SK-N-SH (cell line): ENCODE results near the gene MEIS1. TPM values are rescaled to one million over a fixed set of nuclear protein-coding genes. Genes with fewer than 3 reads are reported as not detected.

ENCODE experiments used
- CTCF ChIA-PET: fragments of 300-600, 350-600 bp; formaldehyde crosslinking; extraction: SDS; loops from one replicate; lab custom pipeline; 2021; lab: Yijun Ruan, JAX
- POLR2A ChIA-PET: fragments of 350-600 bp; sonication (Branson Sonifier 250); formaldehyde crosslinking; extraction: SDS; loops from one replicate; lab custom pipeline; 2020; ENCODE audit warnings: antibody characterized with exemption, inconsistent platforms; lab: Yijun Ruan, JAX
- DNase-seq: peaks from one replicate; pipeline ENCODE4 v3.0.0; 2012
- H2AFZ ChIP-seq: fragments of 200-600 bp; sonication (generic); 2 replicates; pipeline ENCODE4 v1.8.1; 2016; ENCODE audit warnings: antibody characterized with exemption, mild to moderate bottlenecking, low read depth
- H3F3A ChIP-seq: fragments of 200-600 bp; sonication (generic); replicated peaks from 2 replicates; pipeline ENCODE3; 2016; ENCODE audit warnings: antibody characterized with exemption, mild to moderate bottlenecking; ENCODE audit not compliant: insufficient read depth
- H3K27ac ChIP-seq, 2 experiments: fragments of 200-500 bp in 1 of 2; fragments of 200-600 bp in 1 of 2; sonication (Bioruptor generic) in 1 of 2; sonication (generic), shearing (Covaris generic) in 1 of 2; 2 replicates each; pipeline versions ENCODE4 v1.5.1 to v1.6.1; 2014 to 2016; ENCODE audit warnings: low read depth in 2 of 2, inconsistent platforms in 1 of 2, low read length in 1 of 2, mild to moderate bottlenecking in 1 of 2, mixed read lengths in 1 of 2
- H3K27me3 ChIP-seq: fragments of 200-600 bp; sonication (generic), shearing (Covaris generic); 2 replicates; pipeline ENCODE4 v1.6.1; 2016; ENCODE audit warnings: mixed run types; ENCODE audit not compliant: insufficient read depth
- H3K36me3 ChIP-seq, 2 experiments: fragments of 200-500 bp in 1 of 2; fragments of 200-600 bp in 1 of 2; sonication (Bioruptor generic) in 1 of 2; sonication (generic) in 1 of 2; replicated peaks in 1 of 2; 2 replicates each; pipeline versions ENCODE3 to v1.5.1; 2014 to 2016; ENCODE audit warnings: low read length in 1 of 2, mild to moderate bottlenecking in 1 of 2; ENCODE audit not compliant: insufficient read depth in 2 of 2, control insufficient read depth in 1 of 2
- H3K4me1 ChIP-seq, 2 experiments: fragments of 200-500 bp in 1 of 2; fragments of 200-600 bp in 1 of 2; sonication (Bioruptor generic) in 1 of 2; sonication (generic), shearing (Covaris generic) in 1 of 2; 2 replicates each; pipeline versions ENCODE4 v1.5.1 to v1.6.1; 2014 to 2016; ENCODE audit warnings: low read depth in 1 of 2, low read length in 1 of 2, mixed run types in 1 of 2; ENCODE audit not compliant: insufficient read depth in 2 of 2, control insufficient read depth in 1 of 2
- H3K4me2 ChIP-seq: fragments of 200-600 bp; sonication (generic), shearing (Covaris generic); 2 replicates; pipeline ENCODE4 v1.6.1; 2017; ENCODE audit warnings: mixed run types
- H3K4me3 ChIP-seq, 2 experiments: fragments of 200-500 bp in 1 of 2; fragments of 200-600 bp in 1 of 2; sonication (Bioruptor generic) in 1 of 2; sonication (generic), shearing (Covaris generic) in 1 of 2; 2 replicates each; pipeline versions ENCODE4 v1.5.1 to v1.8.1; 2014 to 2016; ENCODE audit warnings: low read depth in 2 of 2, inconsistent platforms in 1 of 2, low read length in 1 of 2, mild to moderate bottlenecking in 1 of 2, mixed read lengths in 1 of 2, moderate library complexity in 1 of 2
- H3K79me2 ChIP-seq: fragments of 200-600 bp; sonication (generic); 2 replicates; pipeline ENCODE4 v1.8.1; 2017; ENCODE audit warnings: mild to moderate bottlenecking; ENCODE audit not compliant: insufficient read depth
- H3K9ac ChIP-seq: fragments of 200-600 bp; sonication (generic); 2 replicates; pipeline ENCODE4 v1.6.1; 2017; ENCODE audit warnings: mixed run types
- H3K9me2 ChIP-seq: fragments of 200-600 bp; sonication (generic); 2 replicates; pipeline ENCODE4 v1.6.1; 2017; ENCODE audit warnings: mixed run types
- H3K9me3 ChIP-seq: fragments of 200-600 bp; sonication (generic); 2 replicates; pipeline ENCODE4 v1.6.1; 2017; ENCODE audit warnings: mixed run types, mild to moderate bottlenecking, moderate library complexity
- H4K20me1 ChIP-seq: fragments of 200-600 bp; sonication (generic); 2 replicates; pipeline ENCODE4 v1.6.1; 2017; ENCODE audit warnings: mild to moderate bottlenecking, mixed run types; ENCODE audit not compliant: insufficient read depth
- ELF1 ChIP-seq: IDR thresholded peaks from 2 replicates; pipeline ENCODE4 v1.4.0; 2012
- EZH2phosphoT487 ChIP-seq: fragments of 200-600 bp; sonication (generic); IDR thresholded peaks from 2 replicates; pipeline ENCODE4 v1.6.1; 2017; ENCODE audit warnings: low read depth, mixed run types, mild to moderate bottlenecking, antibody characterized with exemption, moderate library complexity, borderline replicate concordance
- FOXJ3 ChIP-seq: sonication (generic); formaldehyde crosslinking; IDR thresholded peaks from 2 replicates; pipeline ENCODE4 v1.5.1; 2020; ENCODE audit warnings: mild to moderate bottlenecking, missing genetic modification reagents
- NFIC ChIP-seq: IDR thresholded peaks from 2 replicates; pipeline ENCODE4 v1.4.0; 2012; ENCODE audit warnings: borderline replicate concordance
- RAD21 ChIP-seq: IDR thresholded peaks from 2 replicates; pipeline ENCODE4 v1.6.1; 2012; ENCODE audit warnings: mild to moderate bottlenecking, low read length
- RCOR1 ChIP-seq: fragments of 150-350 bp; IDR thresholded peaks from 2 replicates; pipeline ENCODE4 v1.6.1; 2017; ENCODE audit warnings: antibody characterized with exemption, low read length
- REST ChIP-seq: IDR thresholded peaks from 2 replicates; pipeline ENCODE4 v1.6.1; 2012; ENCODE audit warnings: mild to moderate bottlenecking, low read depth, low read length, moderate library complexity
- SMC3 ChIP-seq: IDR thresholded peaks from 2 replicates; pipeline ENCODE4 v1.6.1; 2012; ENCODE audit warnings: low read depth, low read length, improper control_type of control experiment
- TEAD4 ChIP-seq: IDR thresholded peaks from 2 replicates; pipeline ENCODE4 v1.4.0; 2012; ENCODE audit warnings: mild to moderate bottlenecking, borderline replicate concordance; ENCODE audit not compliant: insufficient read depth
- WGBS: methylation state at CpG from one replicate; pipeline ENCODE4 v1.1.6; 2017; ENCODE audit warnings: low lambda C conversion rate; 5-methylcytosine and 5-hydroxymethylcytosine counted together
- polyA plus RNA-seq, 3 experiments: library from polyadenylated mRNA; depleted of rRNA; stranded (reverse); fragments of >200 nt; gene quantifications; 2 replicates each; pipeline ENCODE4 v1.2.3, GENCODE V29; 2012

Gene MEIS1
- polyA plus RNA-seq, 1 of the 3 experiments (the other 2 are of a cell fraction), result 16.9 TPM

DNA sequence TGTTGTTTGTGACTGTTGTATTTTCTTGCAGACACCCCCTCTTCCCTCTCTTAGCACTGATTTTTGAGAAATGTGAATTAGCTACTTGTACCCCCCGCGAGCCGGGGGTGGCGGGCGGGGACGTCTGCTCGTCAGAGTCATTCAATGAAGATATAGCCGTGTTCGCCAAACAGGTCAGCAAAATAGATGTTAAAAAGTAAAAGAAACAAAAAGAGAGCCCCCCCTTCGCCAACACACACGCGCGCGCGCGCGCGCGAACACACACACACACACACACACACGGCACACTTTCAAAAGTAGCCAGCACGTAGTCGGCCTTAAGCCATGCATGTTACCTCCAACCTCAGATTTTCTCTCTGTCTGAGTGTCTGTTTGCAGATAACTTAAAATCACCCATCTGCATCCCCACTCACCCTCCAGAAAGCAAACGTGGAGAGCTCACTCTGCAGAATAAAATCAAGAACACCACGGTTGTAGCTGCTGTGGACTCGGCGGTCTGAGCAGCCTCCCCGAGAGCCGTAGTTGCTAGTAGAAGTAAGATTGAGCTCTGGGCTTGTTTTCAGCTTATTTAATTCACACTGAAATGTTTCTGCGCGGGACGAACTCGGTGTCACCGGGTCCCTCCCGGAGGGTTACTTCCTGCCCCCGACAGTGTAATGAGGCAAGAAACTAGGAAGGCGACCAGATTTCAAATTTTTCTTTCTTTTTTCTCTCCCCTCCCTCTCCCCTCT lies 5.1 kb downstream of the MEIS1 start (continued):
- TF ChIP-seq SMC3 (no peak), RAD21 (no peak), NFIC (no peak), EZH2phosphoT487 (no peak), REST (no peak)

- TF ChIP-seq ELF1 (no peak), RCOR1 (no peak), TEAD4 (no peak), FOXJ3 (CRISPR knock-in tag) (no peak)
- no peak for DNase-seq
Measured at GRCh38 chr2:66440708-66441497, 6.0 kb downstream of the MEIS1 start.

More at GRCh38 chr2:66440708-66441497, 6.0 kb downstream of the MEIS1 start:
- Histone ChIP-seq H3K36me3 (peaks cover 47 to 72% of the 10 kb centered on the region in 2 experiments), H3K4me2 (no peak overlapping the region; the same call in 1 of the 2 replicates), H3K27me3 (no peaks in the 10 kb centered on the region), H3K9me2 (no peaks in the 10 kb centered on the region), H4K20me1 (no peaks in the 10 kb centered on the region), H3F3A (peaks cover 2% of the 10 kb centered on the region), H3K9me3 (no peaks in the 10 kb centered on the region), H3K27ac (no peak overlapping the region), H3K4me1 (peaks cover 7 to 21% of the 10 kb centered on the region in 2 experiments; a peak in 2 of 4 replicates), H3K9ac (no peak overlapping the region), H3K4me3 (no peak overlapping the region), H3K79me2 (peaks cover 79% of the 10 kb centered on the region), H2AFZ (no peak overlapping the region)
- CTCF ChIA-PET, result interaction anchor here (1.2 to 4.1 kb wide), 3 partner anchors 12 to 135 kb away, joined by 3 to 25 read pairs (median 4); no protein-coding TSS in a partner anchor
- POLR2A ChIA-PET, result interaction anchor here (0.6 kb wide), 1 partner anchor 1120 kb away, joined by 3 read pairs; no protein-coding TSS in a partner anchor
- WGBS, result 98% methylated on average over 20 of the region's 20 CpGs
